ENCODE measurements around the gene ABLIM2. TPM values are rescaled to one million over a fixed set of nuclear protein-coding genes. Genes with fewer than 3 reads are reported as not detected.

The ABLIM2 gene
- total and polyA plus RNA-seq, 2 donors (not counting 1 experiment from before 2014, with no cell fraction given) = 3.3 to 79.0 TPM

DNA sequence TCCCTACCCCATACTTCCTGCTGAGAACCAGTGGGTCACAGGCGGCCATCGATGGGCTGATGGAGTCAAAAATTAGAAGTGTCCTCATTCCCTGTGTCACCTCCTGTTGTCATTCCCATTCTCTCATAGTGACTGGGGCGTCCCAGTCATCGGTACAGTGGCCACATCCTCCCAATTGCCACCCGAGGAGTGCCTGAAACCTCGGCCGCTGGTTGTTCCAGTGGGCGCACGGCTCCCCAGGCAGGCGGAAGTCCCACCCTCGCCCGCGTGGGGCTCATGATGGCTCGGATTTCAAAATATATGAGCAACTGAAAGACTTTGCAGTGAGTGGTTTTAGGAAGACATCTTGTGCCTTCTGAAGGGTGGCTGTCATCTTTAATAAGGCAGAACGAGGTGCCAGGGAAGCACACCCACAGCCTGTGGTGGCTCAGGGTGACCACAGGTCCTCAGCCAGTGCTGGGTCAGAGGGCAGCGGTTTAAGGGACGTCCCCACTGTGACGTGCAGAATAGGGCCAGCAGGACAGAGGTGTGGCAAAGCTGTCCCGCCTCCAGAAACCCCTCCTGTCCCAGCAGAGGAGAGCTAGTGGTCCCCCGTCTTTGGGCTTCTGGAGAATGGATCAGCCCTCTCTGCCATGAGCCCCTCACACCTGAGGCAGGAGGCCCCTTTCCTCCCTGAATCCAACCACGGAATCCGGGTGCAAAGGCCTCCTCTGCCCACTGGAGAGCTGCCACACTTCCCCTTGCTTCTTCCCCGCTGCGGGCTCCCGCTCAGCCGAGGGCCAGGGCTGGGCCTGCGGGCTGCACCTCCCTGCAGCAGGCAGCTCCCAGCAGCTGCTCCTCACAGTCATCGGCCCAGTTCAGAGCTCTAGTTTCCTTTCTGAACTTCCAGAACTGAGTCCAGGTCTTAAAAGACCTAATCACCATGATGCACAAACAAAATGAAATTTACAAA is 90.4 kb downstream of the ABLIM2 start:
- DNase-seq (no peak), ATAC-seq (ENCODE audit: low read depth) (no peak)
- peaks cover 17% of the 10 kb centered on the region for H3K9me3 Mint-ChIP-seq (ENCODE audit: insufficient read depth)
- ChIA-PET CTCF (no interaction called here), POLR2A (no interaction called here)
- H4K20me1 ChIP-seq (ENCODE audit: control insufficient read depth, insufficient read depth, low read length, poor library complexity, severe bottlenecking) = no peaks in the 10 kb centered on the region
- H3K79me2 ChIP-seq (ENCODE audit: control insufficient read depth, insufficient read depth, low read length) = no peaks in the 10 kb centered on the region
- no peaks in the 10 kb centered on the region for H3K4me1 ChIP-seq (ENCODE audit: control insufficient read depth in 2 of 2, insufficient read depth in 2 of 2, low read length in 2 of 2)
- no peak overlapping the region for H2AFZ ChIP-seq (ENCODE audit: insufficient read depth, low read depth, low read length, poor library complexity, severe bottlenecking)
- peaks cover 0 to 19% (median 19%) of the 10 kb centered on the region in 3 donors for H3K9me3 ChIP-seq (ENCODE audit: control extremely low read depth in 1 of 3, control insufficient read depth in 2 of 3, insufficient read depth in 1 of 3, low read length in 2 of 3)
- H3K4me3 ChIP-seq (ENCODE audit: control extremely low read depth in 1 of 5, extremely low read depth in 1 of 5, insufficient read depth in 1 of 5, low read depth in 2 of 5, low read length in 4 of 5) = no peak overlapping the region
- intact Hi-C loops (cut with micrococcal nuclease) = no loop called here
- peaks cover 16% of the 10 kb centered on the region for H3K27me3 Mint-ChIP-seq
- H3K36me3 ChIP-seq (replicated peaks in 1 of 2; ENCODE audit: control extremely low read depth in 1 of 2, control insufficient read depth in 1 of 2, extremely low read depth in 1 of 2, insufficient read depth in 2 of 2, low read length in 1 of 2) = no peaks in the 10 kb centered on the region
- no peaks in the 10 kb centered on the region for H3K4me1 Mint-ChIP-seq
- H3K27ac ChIP-seq (ENCODE audit: low read length in 2 of 2) = no peak overlapping the region
- no peak overlapping the region for H3K9ac ChIP-seq (ENCODE audit: low read length)
- 81% methylated on average over 28 of the region's 28 CpGs for WGBS (ENCODE audit: insufficient coverage)
- TF ChIP-seq EZH2 (IDR thresholded peaks at IDR 0.05; ENCODE audit: borderline replicate concordance, insufficient read depth, low read depth, low read length, poor library complexity, severe bottlenecking) (no peak), CTCF (IDR thresholded peaks at IDR 0.05) (no peak)
- H3K27me3 ChIP-seq (replicated peaks in 1 of 4; ENCODE audit: control extremely low read depth in 1 of 4, control insufficient read depth in 3 of 4, insufficient read depth in 4 of 4, low read length in 3 of 4) = peaks cover 0 to 7% (median 0%) of the 10 kb centered on the region in 4 experiments
- no peak overlapping the region for H3K4me2 ChIP-seq (replicated peaks; ENCODE audit: low read depth, low read length, poor library complexity, severe bottlenecking)
- no peak overlapping the region for H3K4me3 Mint-ChIP-seq
- H3K27ac Mint-ChIP-seq = no peak overlapping the region
